ENCODE results near the gene RRP7A.
"Not testable (repeated sequence)": the region's sequence is repeated elsewhere in the genome, so short reads cannot be mapped to it uniquely, and the experiment has no call there.

Gene RRP7A, protein sequence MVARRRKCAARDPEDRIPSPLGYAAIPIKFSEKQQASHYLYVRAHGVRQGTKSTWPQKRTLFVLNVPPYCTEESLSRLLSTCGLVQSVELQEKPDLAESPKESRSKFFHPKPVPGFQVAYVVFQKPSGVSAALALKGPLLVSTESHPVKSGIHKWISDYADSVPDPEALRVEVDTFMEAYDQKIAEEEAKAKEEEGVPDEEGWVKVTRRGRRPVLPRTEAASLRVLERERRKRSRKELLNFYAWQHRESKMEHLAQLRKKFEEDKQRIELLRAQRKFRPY

DNA sequence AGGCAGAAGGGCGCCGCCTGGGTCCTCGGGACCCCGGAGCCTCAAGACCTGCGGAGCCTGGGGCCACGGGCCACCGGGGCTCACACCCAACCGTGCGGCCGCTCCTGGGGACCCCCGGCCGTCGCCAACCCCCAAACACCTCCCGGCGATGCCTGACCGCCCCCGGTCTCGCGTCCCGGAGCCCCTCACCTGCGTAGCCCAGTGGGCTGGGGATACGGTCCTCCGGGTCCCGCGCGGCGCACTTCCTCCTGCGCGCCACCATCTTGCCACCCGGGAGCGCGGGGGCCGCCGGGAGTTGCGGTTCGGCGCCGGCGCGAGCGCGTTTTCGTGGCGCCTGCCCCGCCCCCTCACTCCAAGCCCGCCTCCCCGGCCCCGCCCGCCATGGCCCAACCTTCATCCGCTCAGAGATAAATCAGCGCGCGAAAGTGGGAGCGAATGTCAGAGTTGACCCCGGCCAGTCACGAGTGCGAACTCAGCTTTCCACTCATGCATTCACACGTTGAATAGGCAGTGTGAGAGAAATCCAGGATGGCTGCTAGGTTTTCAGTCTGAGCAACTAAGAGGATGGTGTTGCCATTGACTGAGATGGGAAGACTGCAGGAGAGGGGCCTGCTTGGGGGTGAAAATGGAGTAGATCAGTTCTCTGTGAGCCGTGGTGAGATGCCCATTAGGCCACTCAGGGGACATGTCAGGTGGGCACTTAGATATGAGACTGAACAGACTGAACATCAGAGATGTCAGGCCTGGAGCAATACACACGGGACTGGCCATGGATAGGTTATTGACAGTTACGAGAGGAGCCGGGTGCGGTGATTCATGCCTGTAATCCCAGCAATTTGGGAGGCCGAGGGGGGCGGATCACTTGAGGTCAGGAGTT is at the start of gene RRP7A:
Gene RRP7A, minus strand, starts transcription at position 272 of the 877 bp plus-strand sequence. Its CDS starts 10 bp downstream, at position 262.
- DNase-seq = peak; percentile 88

DNA sequence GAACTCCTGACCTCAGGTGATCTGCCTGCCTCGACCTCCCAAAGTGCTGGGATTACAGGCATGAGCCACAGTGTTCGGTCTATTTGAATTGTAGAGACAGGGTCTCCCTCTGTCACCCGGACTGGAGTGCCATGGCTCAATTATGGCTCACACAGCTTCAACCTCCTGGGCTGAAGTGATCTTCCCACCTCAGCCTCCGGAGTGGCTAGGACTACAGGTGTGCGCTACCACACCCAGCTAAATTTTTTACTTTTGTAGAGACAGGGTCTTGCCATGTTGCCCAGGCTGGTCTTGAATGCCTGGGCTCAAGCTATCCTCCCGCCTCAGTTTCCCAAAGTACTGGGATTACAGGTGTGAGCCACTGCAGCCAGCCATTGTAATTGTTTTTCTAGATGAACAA is 48.4 kb upstream of the RRP7A start:
- DNase-seq = not testable (repeated sequence)

DNA sequence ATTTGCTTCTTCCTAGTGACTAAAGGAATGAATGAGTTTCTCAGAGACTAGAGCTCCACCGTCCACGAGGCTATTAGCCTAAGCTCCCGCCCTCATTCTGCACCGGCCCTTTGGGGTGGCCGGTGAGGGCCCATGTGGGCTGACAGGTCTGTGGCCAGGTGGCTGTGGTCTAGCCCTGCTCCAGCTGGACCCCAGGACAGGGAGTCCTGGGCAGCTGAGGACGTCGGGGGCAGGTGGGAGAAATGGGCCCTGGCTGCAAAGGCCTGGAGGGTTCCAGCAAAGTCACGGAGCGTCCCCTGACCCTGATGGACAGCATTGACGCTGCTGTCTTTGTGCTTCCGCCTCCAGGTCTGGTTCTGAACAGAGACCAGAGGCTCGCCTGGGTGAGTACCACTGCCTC is 46.4 kb upstream of the RRP7A start:
- no peak for DNase-seq

DNA sequence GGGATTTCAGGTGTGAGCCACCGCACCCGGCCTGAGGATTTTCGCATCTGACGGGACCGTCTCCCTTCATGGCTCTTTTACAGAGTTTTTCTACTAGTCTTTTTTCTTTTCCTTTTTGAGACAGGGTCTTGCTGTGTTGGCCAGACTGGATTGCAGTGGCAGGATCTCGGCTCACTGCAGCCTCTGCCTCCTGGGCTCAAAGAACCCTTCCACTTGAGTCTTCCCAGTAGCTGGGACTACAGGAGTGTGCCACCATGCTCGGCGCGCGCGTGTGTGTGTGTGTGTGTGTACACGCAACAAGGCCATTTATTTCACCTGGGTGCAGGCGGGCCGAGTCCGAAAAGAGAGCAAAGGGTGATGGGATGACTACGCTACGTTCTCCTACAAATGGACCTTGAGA is 45.1 kb upstream of the RRP7A start:
- no peak for DNase-seq

DNA sequence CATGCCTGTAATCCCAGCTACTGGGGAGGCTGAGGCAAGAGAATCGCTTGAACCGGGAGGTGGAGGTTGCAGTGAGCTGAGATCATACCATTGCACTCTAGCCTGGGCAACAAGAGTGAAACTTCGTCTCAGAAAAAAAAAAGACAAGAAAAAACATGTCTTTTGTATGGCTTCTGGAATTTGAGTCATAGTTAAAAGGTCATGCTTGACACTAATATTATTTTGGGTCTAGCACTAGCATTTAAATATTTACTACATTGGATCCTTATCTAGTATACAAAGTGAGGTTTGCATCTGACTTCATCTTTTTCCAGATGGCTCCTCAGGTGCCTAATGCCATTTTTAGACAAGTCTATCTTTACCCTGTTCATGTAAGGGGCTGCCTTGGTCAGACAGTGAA is 44.3 kb upstream of the RRP7A start:
- not testable (repeated sequence) for DNase-seq

DNA sequence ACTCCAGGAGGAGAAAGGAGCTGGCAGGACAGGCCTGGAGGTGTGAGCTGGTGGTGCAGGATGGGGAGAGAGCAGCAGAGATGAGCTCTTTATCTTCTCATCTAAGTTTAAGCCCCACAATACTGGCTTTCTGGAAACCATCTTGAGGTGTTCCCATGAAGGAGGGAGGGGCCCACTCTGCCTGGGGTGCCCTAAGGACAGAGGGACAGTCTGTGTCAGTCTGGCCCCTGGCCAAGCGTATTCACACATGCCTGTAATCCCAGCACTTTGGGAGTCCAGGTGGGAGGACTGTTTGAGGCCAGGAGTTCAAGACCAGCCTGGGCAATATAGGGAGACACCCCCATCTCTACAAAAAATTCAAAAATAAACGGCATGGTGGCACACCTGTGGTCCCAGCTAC is 43.1 kb upstream of the RRP7A start:
- no peak for DNase-seq

DNA sequence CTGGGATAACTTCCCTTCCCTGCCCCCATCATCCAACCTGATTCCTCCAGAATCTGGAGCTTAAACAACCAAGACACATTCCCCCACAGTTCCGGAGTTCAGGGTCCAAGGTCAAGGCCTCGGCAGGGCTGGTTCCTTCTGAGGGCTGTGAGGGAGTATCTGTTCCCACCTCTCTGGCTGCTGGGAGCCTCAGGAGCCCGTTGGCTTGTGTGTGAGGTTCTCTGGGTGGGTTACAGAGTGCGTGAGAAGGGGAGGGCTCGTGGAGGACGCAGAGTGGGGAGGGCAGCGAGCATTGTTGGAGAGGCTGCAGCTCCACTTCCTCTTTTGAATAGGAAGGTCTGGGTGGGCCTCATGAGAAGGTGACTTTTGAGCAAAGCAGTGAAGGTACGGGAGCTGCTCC is 42.7 kb upstream of the RRP7A start:
- DNase-seq = peak; percentile 37

DNA sequence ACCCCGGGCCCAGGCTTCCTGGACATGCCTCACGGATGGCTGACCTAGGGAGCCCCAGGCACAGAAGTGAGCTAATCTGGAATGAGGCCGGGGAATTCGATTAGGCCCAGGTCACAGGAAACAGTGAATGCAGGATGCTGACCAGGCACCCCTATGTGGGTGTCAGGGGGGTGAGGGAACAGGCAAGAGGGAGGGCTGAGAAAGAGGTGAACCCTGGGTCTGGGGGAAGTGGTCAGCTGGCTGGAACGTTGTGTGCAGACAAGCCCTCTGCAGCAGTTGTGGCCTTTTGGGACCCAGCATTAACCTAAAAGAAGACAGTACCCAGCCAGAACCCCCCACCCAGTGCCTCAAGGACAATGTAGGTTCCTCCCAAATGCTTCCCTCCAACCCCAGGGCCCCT is 42.3 kb upstream of the RRP7A start:
- DNase-seq = no peak

DNA sequence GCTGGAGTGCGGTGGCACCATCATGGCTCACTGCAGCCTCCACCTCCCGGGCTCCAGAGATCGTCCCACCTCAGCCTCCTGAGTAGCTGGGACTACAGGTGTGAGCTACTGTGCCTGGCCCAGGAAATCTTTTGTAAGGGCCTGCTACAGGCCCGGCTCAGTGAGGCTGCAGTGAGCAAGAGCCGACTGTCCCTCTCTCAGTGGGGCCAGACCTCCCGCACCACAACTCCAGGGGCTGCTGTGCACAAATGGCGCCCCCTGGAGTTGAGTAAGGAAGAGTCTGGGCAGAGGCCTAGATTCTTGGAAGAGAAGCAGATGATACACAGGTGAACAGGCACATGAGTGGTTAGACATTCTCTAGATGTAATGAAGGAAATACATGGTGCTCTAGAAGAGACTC is 41.2 kb upstream of the RRP7A start:
- DNase-seq = peak; percentile 44

DNA sequence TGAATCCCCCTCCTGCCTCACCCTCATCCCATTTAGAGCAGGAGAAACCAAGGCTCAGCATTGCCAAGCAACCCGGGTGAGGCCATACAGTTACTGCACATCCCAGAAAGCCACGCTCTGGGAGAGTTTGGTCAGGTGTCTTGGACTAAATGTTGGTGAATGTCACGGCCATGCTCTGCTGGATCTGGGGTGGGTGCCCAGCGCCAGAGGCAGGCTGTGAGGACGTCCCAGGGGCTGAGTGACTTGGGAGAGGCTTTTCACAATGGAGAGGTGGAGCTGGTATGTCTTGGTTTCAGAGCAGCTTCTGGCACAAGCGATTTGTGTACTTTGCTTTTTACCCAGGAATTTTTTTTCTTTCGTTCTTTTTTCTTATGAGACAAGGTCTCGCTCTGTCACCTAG is 40.8 kb upstream of the RRP7A start:
- DNase-seq = no peak

DNA sequence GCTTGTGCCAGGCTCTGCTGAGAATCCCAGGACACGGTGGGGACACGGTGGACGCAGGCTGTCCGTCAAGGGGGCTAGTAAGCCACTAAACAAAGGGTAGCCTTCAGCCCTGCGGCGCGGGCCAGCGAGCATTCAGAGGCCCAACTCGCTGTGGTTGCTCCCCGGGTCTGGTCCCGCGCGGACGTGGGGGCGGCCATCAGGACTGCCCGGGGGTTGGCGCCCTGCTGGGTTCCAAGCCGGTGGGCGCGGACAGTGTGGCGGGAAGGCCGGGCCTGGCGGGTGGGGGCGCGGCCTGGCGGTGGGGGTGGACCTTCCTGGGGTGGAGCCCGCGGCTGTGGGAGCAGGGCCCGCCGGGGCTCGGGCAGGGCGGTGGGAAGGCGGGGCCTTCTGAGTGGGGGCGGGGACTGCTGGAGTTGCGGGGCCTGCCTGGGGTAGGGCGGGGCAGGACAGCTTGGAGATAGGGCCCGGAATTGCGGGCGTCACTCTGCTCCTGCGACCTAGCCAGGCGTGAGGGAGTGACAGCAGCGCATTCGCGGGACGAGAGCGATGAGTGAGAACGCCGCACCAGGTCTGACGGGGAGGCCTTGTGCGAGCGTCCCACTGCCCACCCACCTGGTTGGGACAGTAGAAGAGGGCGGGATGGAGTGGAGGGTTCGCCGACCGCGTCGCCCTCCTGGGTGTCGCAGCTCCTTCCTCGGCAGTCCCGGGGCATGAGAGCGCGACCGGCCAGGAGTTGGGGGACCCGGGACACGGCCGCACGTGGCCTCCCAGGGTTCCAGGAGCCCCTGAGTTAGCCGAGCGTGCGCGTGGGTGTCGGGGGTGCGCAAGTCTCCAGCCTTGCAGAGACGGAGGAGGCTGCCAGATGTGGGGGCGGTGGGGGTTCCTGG is 34.1 kb upstream of the RRP7A start, which contains the start of gene SERHL2:
Gene SERHL2, plus strand, starts transcription at position 482 of the 887 bp plus-strand sequence. Its CDS starts 65 bp downstream, at position 547.
- peak; percentile 90 for DNase-seq

DNA sequence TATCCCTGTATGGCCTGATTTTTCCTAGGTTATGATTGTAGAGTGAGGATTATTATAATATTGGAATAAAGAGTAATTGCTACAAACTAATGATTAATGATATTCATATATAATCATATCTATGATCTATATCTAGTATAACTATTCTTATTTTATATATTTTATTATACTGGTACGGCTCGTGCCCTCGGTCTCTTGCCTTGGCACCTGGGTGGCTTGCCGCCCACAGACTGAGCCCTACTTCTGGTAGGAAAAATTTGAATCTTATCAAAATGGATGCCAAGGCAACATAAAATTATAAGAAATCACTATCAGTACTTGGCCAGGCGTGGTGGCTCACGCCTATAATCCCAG is 32.7 kb upstream of the RRP7A start:
- DNase-seq = not testable (repeated sequence)

DNA sequence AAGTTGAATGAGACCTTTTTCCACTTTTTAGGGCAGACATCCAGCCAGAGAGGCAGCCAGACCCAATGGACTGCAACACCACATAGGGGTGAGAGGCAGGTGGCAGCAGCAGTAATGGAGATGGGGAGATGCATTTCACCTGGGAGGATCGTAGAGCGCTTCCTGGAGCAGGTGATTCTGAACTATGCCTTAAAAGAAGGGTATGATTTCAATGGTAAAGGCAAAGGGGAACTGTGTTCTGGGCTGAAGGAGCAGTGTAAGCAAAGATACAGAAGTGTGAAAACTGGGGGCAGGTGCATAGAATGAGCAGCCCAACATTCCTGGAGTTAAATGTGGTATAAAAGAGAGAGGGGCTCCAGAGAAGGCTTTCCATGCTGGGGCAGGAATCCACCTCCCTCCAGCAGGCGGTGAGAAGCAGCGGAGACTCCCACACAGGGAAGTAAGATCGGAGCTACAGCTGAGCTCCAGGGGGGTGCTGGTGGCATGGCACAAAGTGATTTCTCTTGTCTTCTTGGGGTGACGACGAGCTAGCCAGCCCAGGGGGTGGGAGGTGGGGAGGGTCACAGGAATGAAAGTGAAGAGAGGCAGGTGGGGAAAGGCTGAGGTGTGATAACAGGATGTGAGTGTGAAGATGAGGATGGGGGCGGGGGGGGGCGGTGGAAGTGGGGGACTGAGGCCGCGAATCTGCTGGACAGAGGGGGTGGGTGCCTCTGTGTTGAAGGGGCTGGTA is 29.9 kb upstream of the RRP7A start:
- no peak for DNase-seq

DNA sequence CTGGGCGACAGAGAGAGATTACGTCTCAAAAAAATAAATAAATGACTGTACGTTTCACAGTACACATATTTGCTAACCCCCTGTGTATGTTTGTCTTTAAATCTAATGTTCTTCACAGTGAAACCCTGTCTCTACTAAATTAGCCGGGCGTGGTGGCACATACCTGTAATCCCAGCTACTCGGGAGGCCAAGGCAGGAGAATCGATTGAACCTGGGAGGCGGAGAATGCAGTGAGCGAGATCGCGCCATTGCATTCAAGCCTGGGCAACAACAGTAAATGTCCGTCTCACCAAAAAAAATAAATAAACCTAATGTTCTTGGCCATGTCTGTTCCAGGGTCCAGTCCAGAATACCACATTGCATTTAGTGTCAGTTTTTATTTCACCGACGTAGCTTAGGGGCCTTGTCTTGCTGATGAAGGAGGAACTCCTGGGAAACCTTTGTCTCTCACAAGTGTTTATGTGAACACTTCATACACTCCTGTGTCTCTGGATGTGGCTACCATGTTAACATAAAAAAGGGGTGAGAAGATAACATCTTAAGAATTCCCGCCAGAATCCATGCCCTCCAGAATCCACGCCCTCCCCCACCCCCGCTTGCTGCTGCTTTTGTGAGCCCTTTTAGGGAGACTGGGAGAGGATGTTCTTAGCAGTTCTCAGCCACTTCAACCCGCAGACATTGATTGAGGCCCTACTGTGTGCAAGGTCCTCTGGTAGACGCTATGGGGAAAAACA is 29.2 kb upstream of the RRP7A start:
- no peak for DNase-seq

DNA sequence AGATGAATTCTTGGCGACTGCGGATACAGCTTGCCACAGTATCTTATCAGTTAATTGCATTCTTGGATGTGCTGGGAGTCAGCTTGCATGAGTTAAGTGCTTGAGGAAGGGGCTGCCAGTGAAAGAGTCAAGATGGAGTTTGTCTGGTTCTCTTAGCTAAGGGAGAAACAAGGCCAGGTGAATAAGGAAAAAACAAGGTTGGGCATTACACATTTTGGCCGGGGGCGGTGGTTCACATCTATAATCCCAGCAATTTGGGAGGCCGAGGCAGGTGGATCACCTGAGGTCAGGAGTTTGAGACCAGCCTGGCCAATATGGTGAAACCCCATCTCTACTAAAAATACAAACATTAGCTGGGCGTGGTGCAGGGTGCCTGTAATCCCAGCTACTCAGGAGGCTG is 28.5 kb upstream of the RRP7A start:
- not testable (repeated sequence) for DNase-seq

DNA sequence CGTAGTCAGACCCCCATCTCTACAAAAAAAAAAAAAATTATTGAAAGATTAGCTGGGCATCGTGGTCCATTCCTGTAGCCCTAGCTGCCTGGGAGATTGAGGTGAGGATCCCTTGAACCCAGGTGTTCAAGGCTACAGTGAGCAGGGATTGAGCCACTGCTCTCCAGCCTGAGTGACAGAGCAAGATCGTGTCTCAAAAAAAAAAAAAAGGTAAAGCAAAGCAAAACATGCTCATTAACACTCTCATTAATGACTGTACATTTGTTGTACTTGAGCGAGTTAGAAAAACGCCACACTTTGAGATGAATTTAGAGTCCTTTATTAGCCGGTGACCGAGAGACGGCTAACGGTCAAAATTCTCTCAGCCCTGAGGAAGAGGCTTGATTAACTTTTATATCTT is 28.0 kb upstream of the RRP7A start:
- no peak for DNase-seq

DNA sequence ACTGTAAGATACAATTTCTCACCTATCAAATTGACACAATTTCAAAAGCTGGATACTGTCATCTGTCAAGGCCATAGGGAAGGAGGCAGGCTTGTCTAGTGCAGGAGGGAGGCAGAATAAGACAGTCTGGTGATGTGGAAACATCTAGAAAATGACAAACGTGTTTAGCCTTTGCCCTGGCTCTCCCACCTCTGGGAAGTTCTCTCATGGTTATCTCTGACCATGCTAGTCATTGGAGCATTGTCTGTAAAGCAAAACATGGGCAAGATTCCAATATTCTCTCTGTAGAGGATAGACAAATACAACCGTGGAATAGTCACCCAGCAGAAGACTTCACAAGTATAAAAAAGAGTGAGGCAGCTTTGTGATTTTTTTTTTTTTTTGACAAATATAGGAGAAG is 25.1 kb upstream of the RRP7A start:
- no peak for DNase-seq

DNA sequence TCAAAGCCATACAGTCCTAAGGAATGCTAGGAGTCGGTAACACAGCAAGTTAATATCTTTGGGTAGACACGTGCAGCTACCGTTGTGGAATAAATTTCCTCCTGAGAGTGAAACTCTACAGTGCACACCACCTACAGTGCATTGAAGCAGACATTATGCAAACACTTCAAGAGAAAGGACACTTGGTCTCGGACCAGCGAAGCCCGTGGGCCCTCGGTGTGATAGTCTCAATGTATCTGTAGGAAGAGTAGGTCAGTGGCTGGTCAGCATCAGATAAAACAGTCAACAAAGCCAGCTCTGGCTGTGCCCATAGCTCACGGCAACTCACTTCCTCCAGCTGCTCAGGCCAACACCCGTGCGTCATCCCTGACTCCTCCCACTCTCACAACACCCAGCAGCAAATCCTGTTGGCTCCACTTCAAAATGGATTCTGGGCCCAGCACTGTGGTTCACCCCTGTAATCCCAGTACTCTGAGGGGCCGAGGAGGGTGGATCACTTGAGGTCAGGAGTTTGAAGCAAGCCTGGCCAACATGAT is 19.7 kb upstream of the RRP7A start:
- DNase-seq = not testable (repeated sequence)

DNA sequence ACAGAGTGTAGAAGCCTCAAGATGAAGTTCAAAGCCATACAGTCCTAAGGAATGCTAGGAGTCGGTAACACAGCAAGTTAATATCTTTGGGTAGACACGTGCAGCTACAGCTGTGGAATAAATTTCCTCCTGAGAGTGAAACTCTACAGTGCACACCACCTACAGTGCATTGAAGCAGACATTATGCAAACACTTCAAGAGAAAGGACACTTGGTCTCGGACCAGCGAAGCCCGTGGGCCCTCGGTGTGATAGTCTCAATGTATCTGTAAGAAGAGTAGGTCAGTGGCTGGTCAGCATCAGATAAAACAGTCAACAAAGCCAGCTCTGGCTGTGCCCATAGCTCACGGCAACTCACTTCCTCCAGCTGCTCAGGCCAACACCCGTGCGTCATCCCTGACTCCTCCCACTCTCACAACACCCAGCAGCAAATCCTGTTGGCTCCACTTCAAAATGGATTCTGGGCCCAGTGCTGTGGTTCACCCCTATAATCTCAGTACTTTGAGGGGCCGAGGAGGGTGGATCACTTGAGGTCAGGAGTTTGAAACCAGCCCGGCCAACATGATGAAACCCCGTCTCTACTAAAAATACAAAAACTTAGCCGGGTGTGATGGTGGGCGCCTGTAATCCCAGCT is 17.7 kb upstream of the RRP7A start:
- DNase-seq = not testable (repeated sequence)

DNA sequence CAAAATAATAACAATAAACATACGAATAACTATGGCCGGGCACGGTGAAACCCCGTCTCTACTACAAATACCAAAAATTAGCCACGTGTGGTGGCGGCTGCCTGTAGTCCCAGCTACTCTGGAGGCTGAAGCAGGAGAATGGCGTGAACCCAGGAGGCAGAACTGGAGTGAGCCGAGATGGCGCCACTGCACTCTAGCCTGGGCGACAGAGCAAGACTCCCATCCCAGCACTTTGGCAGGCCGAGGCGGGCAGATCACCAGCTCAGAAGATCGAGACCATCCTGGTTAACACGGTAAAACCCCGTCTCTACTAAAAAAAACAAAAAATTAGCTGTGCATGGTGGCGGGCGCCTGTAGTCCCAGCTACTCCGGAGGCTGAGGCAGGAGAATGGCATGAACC is 17.0 kb upstream of the RRP7A start:
- not testable (repeated sequence) for DNase-seq

DNA sequence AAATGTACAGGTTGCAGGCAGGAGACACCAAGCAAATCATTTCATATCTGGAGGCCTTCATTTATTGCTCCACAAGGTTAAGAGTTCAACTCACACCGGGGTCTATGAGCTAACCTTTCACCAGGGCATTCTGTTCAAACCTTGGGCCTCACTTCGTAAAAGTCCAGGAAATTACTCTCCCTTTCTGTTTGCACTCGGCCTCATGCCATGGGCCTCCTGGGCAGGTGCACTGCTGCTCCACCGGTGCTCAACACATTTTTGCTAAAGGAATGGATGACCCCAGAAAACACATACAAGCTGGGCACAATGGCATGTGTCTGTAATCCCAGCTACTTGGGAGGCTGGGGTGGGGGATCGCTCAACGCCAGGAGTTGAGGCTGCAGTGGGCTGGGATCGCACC is 16.6 kb upstream of the RRP7A start:
- DNase-seq = no peak

Data from eye (tissue), 1 donor.